Prostate gland (tissue), 2 donors: ENCODE results near the gene LGR4. TPM values are rescaled to one million over a fixed set of nuclear protein-coding genes. Genes with fewer than 3 reads are reported as not detected.

Source experiments
- DNase-seq: peaks from one replicate; pipeline ENCODE4 v3.0.0-alpha.2; 2019; ENCODE audit warnings: low spot score
- H3K27ac ChIP-seq, 2 donors: fragments of 200-600 bp; sonication (generic); 2 replicates each; pipeline ENCODE4 v1.5.1; 2017 to 2019
- H3K27me3 ChIP-seq: fragments of 200-600 bp; sonication (generic); replicated peaks from 2 replicates; pipeline ENCODE4 v1.5.1; 2019; ENCODE audit not compliant: insufficient read depth
- H3K36me3 ChIP-seq, 2 donors: fragments of 200-600 bp; sonication (generic); 1 replicate in 1 of 2; 2 replicates in 1 of 2; pipeline versions ENCODE4 v1.5.1 to v1.8.1; 2017 to 2019
- H3K4me1 ChIP-seq: fragments of 200-600 bp; sonication (generic); replicated peaks from 2 replicates; pipeline ENCODE4 v1.5.1; 2019
- H3K4me3 ChIP-seq, 2 donors: fragments of 200-600 bp; sonication (generic); 2 replicates each; pipeline ENCODE4 v1.5.1; 2017 to 2019
- H3K9me3 ChIP-seq: fragments of 200-600 bp; sonication (generic); 2 replicates; pipeline ENCODE4 v1.5.1; 2017
- CTCF ChIP-seq, 4 experiments: fragments of 200-600 bp in 2 of 4; fragments of 450-650 bp in 2 of 4; sonication (generic) in 2 of 4; IDR thresholded peaks; 1 replicate in 3 of 4; 2 replicates in 1 of 4; pipeline ENCODE4 v1.5.1; 2016 to 2019; ENCODE audit warnings: antibody characterized with exemption in 4 of 4, mild to moderate bottlenecking in 2 of 4, moderate library complexity in 2 of 4
- POLR2A ChIP-seq: fragments of 450-650 bp; IDR thresholded peaks from one replicate; pipeline ENCODE4 v1.6.1; 2016; ENCODE audit warnings: antibody characterized with exemption, mild to moderate bottlenecking
- POLR2AphosphoS5 ChIP-seq: sonication (generic); formaldehyde crosslinking; IDR thresholded peaks from one replicate; pipeline ENCODE4 v1.6.1; 2017; ENCODE audit warnings: antibody characterized with exemption
- WGBS: methylation state at CpG from one replicate; pipeline ENCODE4 v1.1.5; 2018; 5-methylcytosine and 5-hydroxymethylcytosine counted together
- intact Hi-C: fragments of 100-400 bp; cut with DNase I; formaldehyde crosslinking; loops from one replicate; pipeline ENCODE4 v1.14.2; 2022
- total RNA-seq, 2 donors: library from RNA; depleted of rRNA; stranded (reverse); fragments of >200 nt; gene quantifications; one replicate each; pipeline ENCODE4 v1.1.0, GENCODE V29; 2016

LGR4 gene
- total RNA-seq, 2 donors from 2014 or later = 49.2 to 97.2 TPM

GRCh38 chr11:27443746-27444507 lies 28.7 kb downstream of the LGR4 start:
- TF ChIP-seq CTCF (IDR thresholded peaks at IDR 0.05) (no peak), POLR2AphosphoS5 (no peak), POLR2A (no peak)
- DNase-seq = no peak
- Histone ChIP-seq H3K9me3 (no peaks in the 10 kb centered on the region), H3K27ac (no peak overlapping the region), H3K36me3 (no peaks in the 10 kb centered on the region), H3K27me3 (no peaks in the 10 kb centered on the region), H3K4me1 (no peaks in the 10 kb centered on the region), H3K4me3 (no peak overlapping the region)
- 64% methylated on average over 5 of the region's 5 CpGs for WGBS
- intact Hi-C loops = no loop called here

- Histone ChIP-seq H3K27me3 (no peaks in the 10 kb centered on the region), H3K4me1 (no peaks in the 10 kb centered on the region), H3K27ac (no peak overlapping the region), H3K9me3 (no peaks in the 10 kb centered on the region), H3K4me3 (no peak overlapping the region), H3K36me3 (no peaks in the 10 kb centered on the region)
- intact Hi-C loops = no loop called here
- TF ChIP-seq CTCF (IDR thresholded peaks at IDR 0.05) = no peak
- TF ChIP-seq POLR2AphosphoS5 = no peak
- 77% methylated on average over 4 of the region's 4 CpGs for WGBS
- DNase-seq = no peak
These were observed 29.4 kb downstream of the LGR4 start for GRCh38 chr11:27443227-27443626.

- Histone ChIP-seq H3K27me3 (no peaks in the 10 kb centered on the region), H3K36me3 (no peaks in the 10 kb centered on the region), H3K4me1 (no peaks in the 10 kb centered on the region), H3K27ac (no peak overlapping the region), H3K4me3 (no peak overlapping the region), H3K9me3 (no peaks in the 10 kb centered on the region)
- no peak for DNase-seq
- intact Hi-C loops = no loop called here
- TF ChIP-seq POLR2AphosphoS5 = no peak
- no peak for TF ChIP-seq POLR2A
- TF ChIP-seq CTCF (IDR thresholded peaks at IDR 0.05) = no peak
- WGBS = 93% methylated on average over 7 of the region's 7 CpGs
These were observed 32.5 kb downstream of the LGR4 start for GRCh38 chr11:27440090-27440489.

GRCh38 chr11:27438595-27438981 lies 34.0 kb downstream of the LGR4 start:
- DNase-seq = no peak
- no peaks in the 10 kb centered on the region for H3K27me3 ChIP-seq
- 95% methylated on average over 3 of the region's 3 CpGs for WGBS
- intact Hi-C loops = no loop called here
- H3K27ac ChIP-seq = no peak overlapping the region
- TF ChIP-seq POLR2A (no peak), CTCF (IDR thresholded peaks at IDR 0.05) (no peak), POLR2AphosphoS5 (no peak)
- no peaks in the 10 kb centered on the region for H3K9me3 ChIP-seq
- H3K36me3 ChIP-seq = no peaks in the 10 kb centered on the region
- no peak overlapping the region for H3K4me3 ChIP-seq
- H3K4me1 ChIP-seq = no peaks in the 10 kb centered on the region
